ENCODE results near the gene SHOX. TPM values are rescaled to one million over a fixed set of nuclear protein-coding genes. Genes with fewer than 3 reads are reported as not detected.

Gene SHOX
- total RNA-seq, 6 donors from 2014 or later, result not detected

DNA sequence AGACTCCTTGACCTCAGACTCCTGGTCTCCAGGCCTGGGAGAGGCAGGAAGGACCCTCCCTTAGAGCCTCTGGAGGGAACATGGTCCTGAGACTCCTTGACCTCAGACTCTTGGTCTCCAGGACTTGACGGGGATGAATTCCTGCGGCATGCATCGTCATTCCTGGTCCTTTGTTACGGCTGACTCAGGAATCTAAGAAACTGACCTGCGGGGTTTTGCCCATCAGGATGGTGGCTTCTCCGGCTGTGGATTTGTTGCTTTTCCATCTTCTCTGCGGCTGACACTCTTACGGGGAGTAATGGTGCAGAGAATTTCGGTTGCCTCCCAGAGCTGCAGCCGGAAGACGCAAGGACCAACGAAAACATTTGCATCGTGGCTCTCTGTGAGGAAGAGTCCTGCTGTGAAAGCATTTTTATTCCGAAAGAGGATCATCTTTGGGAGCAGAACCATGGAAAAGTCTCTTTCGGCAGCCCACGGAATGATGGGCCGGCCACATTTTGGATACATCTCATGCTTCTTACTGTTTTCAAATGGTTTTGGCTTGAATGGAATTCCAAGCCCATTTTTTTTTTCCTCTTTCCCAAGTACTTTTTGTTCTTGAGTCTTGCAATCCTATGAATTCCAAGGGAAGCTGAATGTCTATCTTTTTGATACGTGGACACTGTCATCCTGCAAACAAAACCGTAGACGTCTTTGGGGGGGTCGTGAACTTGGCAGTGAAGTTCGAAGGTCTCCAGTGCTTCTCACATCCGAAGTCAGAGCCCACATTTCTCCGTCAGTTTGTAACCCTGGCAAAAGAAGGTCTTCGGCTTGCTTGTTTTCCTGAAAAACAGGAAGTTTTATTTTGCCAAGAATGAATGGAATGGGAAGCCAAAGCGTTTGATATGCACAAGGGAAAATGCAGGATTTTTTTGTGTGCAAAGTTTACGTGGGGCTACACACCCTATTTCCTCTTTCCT is 36.5 kb downstream of the SHOX start:
- TF ChIP-seq, protein P1, sequence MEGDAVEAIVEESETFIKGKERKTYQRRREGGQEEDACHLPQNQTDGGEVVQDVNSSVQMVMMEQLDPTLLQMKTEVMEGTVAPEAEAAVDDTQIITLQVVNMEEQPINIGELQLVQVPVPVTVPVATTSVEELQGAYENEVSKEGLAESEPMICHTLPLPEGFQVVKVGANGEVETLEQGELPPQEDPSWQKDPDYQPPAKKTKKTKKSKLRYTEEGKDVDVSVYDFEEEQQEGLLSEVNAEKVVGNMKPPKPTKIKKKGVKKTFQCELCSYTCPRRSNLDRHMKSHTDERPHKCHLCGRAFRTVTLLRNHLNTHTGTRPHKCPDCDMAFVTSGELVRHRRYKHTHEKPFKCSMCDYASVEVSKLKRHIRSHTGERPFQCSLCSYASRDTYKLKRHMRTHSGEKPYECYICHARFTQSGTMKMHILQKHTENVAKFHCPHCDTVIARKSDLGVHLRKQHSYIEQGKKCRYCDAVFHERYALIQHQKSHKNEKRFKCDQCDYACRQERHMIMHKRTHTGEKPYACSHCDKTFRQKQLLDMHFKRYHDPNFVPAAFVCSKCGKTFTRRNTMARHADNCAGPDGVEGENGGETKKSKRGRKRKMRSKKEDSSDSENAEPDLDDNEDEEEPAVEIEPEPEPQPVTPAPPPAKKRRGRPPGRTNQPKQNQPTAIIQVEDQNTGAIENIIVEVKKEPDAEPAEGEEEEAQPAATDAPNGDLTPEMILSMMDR (IDR thresholded peaks at IDR 0.05), result no peak
- TF ChIP-seq POLR2A (IDR thresholded peaks at IDR 0.05) (no peak), POLR2AphosphoS5 (IDR thresholded peaks at IDR 0.05) (no peak), EP300 (IDR thresholded peaks at IDR 0.05) (no peak)
- WGBS, 2 donors, result 48 to 57% methylated on average over 24 to 27 of the region's 27 CpGs
- H3K27ac ChIP-seq, result no peak overlapping the region
- no peak for ATAC-seq (ENCODE audit: low FRiP score in 2 of 2)
- no peaks in the 10 kb centered on the region for H3K4me1 ChIP-seq
- no peaks in the 10 kb centered on the region for H3K36me3 ChIP-seq
- H3K27me3 ChIP-seq, result no peaks in the 10 kb centered on the region
- DNase-seq, result no peak
- no peaks in the 10 kb centered on the region for H3K9me3 ChIP-seq
- no peak overlapping the region for H3K4me3 ChIP-seq

DNA sequence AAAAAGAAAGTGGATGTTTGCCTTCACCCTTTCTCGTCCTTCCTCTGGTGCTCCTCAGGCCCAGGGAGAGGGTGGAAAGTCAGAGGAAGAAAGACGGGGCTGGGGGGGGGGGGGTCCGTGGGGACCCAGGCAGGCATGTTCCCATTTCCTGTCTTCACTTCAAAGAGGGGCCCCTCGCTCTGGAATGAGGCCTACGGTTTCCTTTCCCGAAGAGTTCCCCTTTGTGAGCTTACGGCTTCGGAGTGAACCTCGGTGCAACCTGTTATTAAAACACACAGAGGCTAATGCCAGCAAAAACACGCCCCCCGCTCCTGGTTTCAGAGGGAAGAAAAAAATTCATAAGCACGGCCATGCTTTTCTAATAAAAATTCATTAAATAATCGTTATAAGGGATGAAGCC is 40.1 kb downstream of the SHOX start:
- no peaks in the 10 kb centered on the region for H3K36me3 ChIP-seq
- no peaks in the 10 kb centered on the region for H3K27me3 ChIP-seq
- H3K4me1 ChIP-seq, result no peaks in the 10 kb centered on the region
- no peak overlapping the region for H3K4me3 ChIP-seq
- H3K27ac ChIP-seq, result no peak overlapping the region
- no peak for DNase-seq
- H3K9me3 ChIP-seq, result no peaks in the 10 kb centered on the region
- no peak for ATAC-seq (ENCODE audit: low FRiP score in 2 of 2)
- no peak for TF ChIP-seq POLR2AphosphoS5 (IDR thresholded peaks at IDR 0.05)
- TF ChIP-seq, protein P1 (IDR thresholded peaks at IDR 0.05), result no peak
- 15% methylated on average over 13 of the region's 13 CpGs for WGBS, 2 donors

DNA sequence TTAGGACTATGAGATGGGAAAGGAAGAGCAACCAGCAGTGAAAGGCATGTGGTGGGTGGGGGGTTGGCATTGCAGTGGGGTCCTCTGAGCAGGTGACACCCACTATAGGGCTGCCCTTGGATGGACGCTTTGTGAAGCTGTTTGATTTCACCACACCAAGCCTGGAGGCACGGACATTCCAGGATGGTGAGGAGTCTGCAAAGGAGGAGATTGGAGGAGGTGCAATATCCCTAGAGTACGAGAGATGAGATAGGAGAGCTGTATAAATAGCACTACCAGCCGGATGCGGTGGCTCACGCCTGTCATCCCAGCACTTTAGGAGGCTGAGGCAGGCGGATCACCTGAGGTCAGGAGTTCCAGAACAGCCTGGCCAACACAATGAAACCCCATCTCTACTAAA is 42.3 kb downstream of the SHOX start:
- Histone ChIP-seq H3K4me1 (no peaks in the 10 kb centered on the region), H3K27ac (no peak overlapping the region), H3K9me3 (no peaks in the 10 kb centered on the region), H3K36me3 (no peaks in the 10 kb centered on the region), H3K27me3 (no peaks in the 10 kb centered on the region), H3K4me3 (no peak overlapping the region)
- 85 to 88% methylated on average over 7 of the region's 7 CpGs for WGBS, 2 donors
- no peak for ATAC-seq (ENCODE audit: low FRiP score in 2 of 2)
- no peak for DNase-seq
- no peak for TF ChIP-seq POLR2AphosphoS5 (IDR thresholded peaks at IDR 0.05)
- no peak for TF ChIP-seq EP300 (IDR thresholded peaks at IDR 0.05)
- TF ChIP-seq, protein P1 (IDR thresholded peaks at IDR 0.05), result no peak
- TF ChIP-seq POLR2A (IDR thresholded peaks at IDR 0.05), result no peak

DNA sequence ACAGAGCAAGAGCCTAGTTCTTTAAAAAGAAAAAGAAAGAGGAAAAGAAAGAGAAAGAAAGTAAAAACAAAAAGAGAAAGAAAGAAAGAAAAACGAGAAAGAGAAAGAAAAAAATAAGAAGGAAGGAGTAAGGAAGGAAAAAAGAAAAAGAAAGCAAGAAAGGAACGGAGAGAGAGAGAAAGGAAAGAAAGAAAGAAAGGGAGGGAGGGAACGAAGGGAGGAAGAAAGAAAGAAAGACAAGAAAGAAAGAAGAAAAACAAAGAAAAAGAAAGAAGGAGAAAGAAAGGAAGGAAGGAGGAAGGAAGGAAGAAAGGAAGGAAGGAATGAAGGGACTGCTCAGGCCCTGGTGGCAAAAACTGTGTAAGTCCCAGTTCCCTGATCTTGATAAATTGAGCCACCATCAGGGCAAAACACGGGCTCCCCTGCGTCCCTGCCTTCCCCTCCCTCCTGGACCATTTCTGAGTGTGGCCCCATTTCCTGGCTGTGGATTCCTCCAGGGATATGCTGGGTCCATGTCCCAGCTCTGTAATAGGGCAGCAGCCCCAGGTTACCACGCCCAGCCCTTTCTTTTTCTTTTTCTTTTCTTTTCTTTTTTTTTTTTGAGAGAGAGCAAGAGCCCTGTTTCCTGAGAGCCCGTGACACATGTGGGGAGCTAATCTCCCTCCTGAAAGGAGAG is 44.8 kb downstream of the SHOX start:
- WGBS, 2 donors, result 36 to 38% methylated on average over 6 to 7 of the region's 7 CpGs
- Histone ChIP-seq H3K27ac (no peak overlapping the region), H3K4me1 (no peaks in the 10 kb centered on the region), H3K36me3 (no peaks in the 10 kb centered on the region), H3K9me3 (no peaks in the 10 kb centered on the region), H3K4me3 (no peak overlapping the region), H3K27me3 (no peaks in the 10 kb centered on the region)
- no peak for TF ChIP-seq EP300 (IDR thresholded peaks at IDR 0.05)
- TF ChIP-seq POLR2AphosphoS5 (IDR thresholded peaks at IDR 0.05), result no peak
- no peak for TF ChIP-seq POLR2A (IDR thresholded peaks at IDR 0.05)
- TF ChIP-seq, protein P1 (IDR thresholded peaks at IDR 0.05), result no peak
- no peak for DNase-seq
- ATAC-seq (ENCODE audit: low FRiP score in 2 of 2), result no peak

All from upper lobe of left lung (tissue), 6 donors.